ENCODE results near the gene NAT8L. TPM values are rescaled to one million over a fixed set of nuclear protein-coding genes. Genes with fewer than 3 reads are reported as not detected.

Gene NAT8L
- total RNA-seq, 2 experiments from 2014 or later = not detected

GRCh38 chr4:2059726-2060602 lies 837 bp downstream of the NAT8L start:
- H3K27me3 Mint-ChIP-seq = peaks cover 34% of the 10 kb centered on the region
- no peak overlapping the region for H3K27ac ChIP-seq (ENCODE audit: low read depth in 1 of 2, low read length in 2 of 2)
- H3K4me1 ChIP-seq (ENCODE audit: insufficient read depth, low read length) = peaks cover 11% of the 10 kb centered on the region
- no peak overlapping the region for H3K4me3 ChIP-seq (ENCODE audit: low read length)
- DNase-seq = peak in 1 of 14 experiments; percentile 40
- ATAC-seq (ENCODE audit: poor library complexity) = no peak
- peaks cover 24 to 46% of the 10 kb centered on the region in 2 experiments for H3K27me3 ChIP-seq (ENCODE audit: control insufficient read depth in 1 of 2, insufficient read depth in 2 of 2, low read length in 2 of 2)
- no peaks in the 10 kb centered on the region for H3K36me3 ChIP-seq (ENCODE audit: insufficient read depth, low read length)
- no peaks in the 10 kb centered on the region for H3K36me3 Mint-ChIP-seq (ENCODE audit: low read depth)
- POLR2A ChIA-PET = no interaction called here
- H3K27ac Mint-ChIP-seq = no peak overlapping the region
- intact Hi-C loops (cut with DNase I, micrococcal nuclease) = no loop called here
- peaks cover 0 to 5% of the 10 kb centered on the region in 2 experiments for H3K9me3 ChIP-seq (ENCODE audit: control insufficient read depth in 1 of 2, insufficient read depth in 1 of 2, low read length in 2 of 2)
- no peak for TF ChIP-seq CTCF (IDR thresholded peaks at IDR 0.05)
- no peaks in the 10 kb centered on the region for H3K9me3 Mint-ChIP-seq
- CTCF ChIA-PET = no interaction called here
- H3K4me3 Mint-ChIP-seq = no peak overlapping the region
- peaks cover 4% of the 10 kb centered on the region for H3K4me1 Mint-ChIP-seq (ENCODE audit: low read depth)

- Histone ChIP-seq H3K27me3 (ENCODE audit: control insufficient read depth in 1 of 2, insufficient read depth in 2 of 2, low read length in 2 of 2) (peaks cover 24 to 41% of the 10 kb centered on the region in 2 experiments), H3K27ac (ENCODE audit: low read depth in 1 of 2, low read length in 2 of 2) (no peak overlapping the region), H3K4me1 (ENCODE audit: insufficient read depth, low read length) (peaks cover 11% of the 10 kb centered on the region), H3K36me3 (ENCODE audit: insufficient read depth, low read length) (no peaks in the 10 kb centered on the region), H3K9me3 (ENCODE audit: control insufficient read depth in 1 of 2, insufficient read depth in 1 of 2, low read length in 2 of 2) (peaks cover 0 to 5% of the 10 kb centered on the region in 2 experiments), H3K4me3 (ENCODE audit: low read length) (no peak overlapping the region)
- ChIA-PET CTCF (no interaction called here), POLR2A (no interaction called here)
- Mint-ChIP-seq H3K4me1 (ENCODE audit: low read depth) (peaks cover 4% of the 10 kb centered on the region), H3K9me3 (no peaks in the 10 kb centered on the region), H3K27me3 (peaks cover 28% of the 10 kb centered on the region), H3K36me3 (ENCODE audit: low read depth) (no peaks in the 10 kb centered on the region), H3K4me3 (no peak overlapping the region), H3K27ac (no peak overlapping the region)
- ATAC-seq (ENCODE audit: poor library complexity) = no peak
- no peak for DNase-seq
- TF ChIP-seq CTCF (IDR thresholded peaks at IDR 0.05) = no peak
- intact Hi-C loops (cut with DNase I, micrococcal nuclease) = no loop called here
Measured at GRCh38 chr4:2060611-2061185, 1.6 kb downstream of the NAT8L start.

- H3K27me3 ChIP-seq (ENCODE audit: control insufficient read depth in 1 of 2, insufficient read depth in 2 of 2, low read length in 2 of 2) = peaks cover 20 to 37% of the 10 kb centered on the region in 2 experiments
- Mint-ChIP-seq H3K27ac (no peak overlapping the region), H3K36me3 (ENCODE audit: low read depth) (no peaks in the 10 kb centered on the region), H3K27me3 (peaks cover 22% of the 10 kb centered on the region), H3K4me1 (ENCODE audit: low read depth) (peaks cover 4% of the 10 kb centered on the region), H3K4me3 (peak overlapping the region; percentile 34), H3K9me3 (no peaks in the 10 kb centered on the region)
- intact Hi-C loops (cut with DNase I, micrococcal nuclease) = no loop called here
- peaks cover 0 to 5% of the 10 kb centered on the region in 2 experiments for H3K9me3 ChIP-seq (ENCODE audit: control insufficient read depth in 1 of 2, insufficient read depth in 1 of 2, low read length in 2 of 2)
- no peaks in the 10 kb centered on the region for H3K36me3 ChIP-seq (ENCODE audit: insufficient read depth, low read length)
- TF ChIP-seq CTCF (IDR thresholded peaks at IDR 0.05) = no peak
- ChIA-PET CTCF (no interaction called here), POLR2A (no interaction called here)
- no peak overlapping the region for H3K4me3 ChIP-seq (ENCODE audit: low read length)
- H3K27ac ChIP-seq (ENCODE audit: low read depth in 1 of 2, low read length in 2 of 2) = no peak overlapping the region
- DNase-seq (no peak), ATAC-seq (ENCODE audit: poor library complexity) (no peak)
- H3K4me1 ChIP-seq (ENCODE audit: insufficient read depth, low read length) = peaks cover 11% of the 10 kb centered on the region
Measured at GRCh38 chr4:2061186-2062131, 2.3 kb downstream of the NAT8L start.
